ENCODE measurements around the gene BBS2. TPM values are rescaled to one million over a fixed set of nuclear protein-coding genes. Genes with fewer than 3 reads are reported as not detected.
A peak's percentile ranks its signal among the peaks of the same experiment; 100 is the strongest.

BBS2 gene
- total RNA-seq, 1 donor from 2014 or later: 29.0 TPM

- Histone ChIP-seq H3K4me2 (ENCODE audit: low read length) (no peak overlapping the region), H3K9ac (ENCODE audit: low read length) (no peak overlapping the region), H3K79me2 (ENCODE audit: insufficient read depth, low read length) (no peaks in the 10 kb centered on the region), H3K9me3 (ENCODE audit: insufficient read depth, low read depth, low read length) (no peaks in the 10 kb centered on the region), H3K4me1 (ENCODE audit: insufficient read depth, low read length) (peaks cover 16% of the 10 kb centered on the region), H3K27ac (ENCODE audit: low read depth, low read length) (no peak overlapping the region), H4K20me1 (ENCODE audit: insufficient read depth, low read length) (no peaks in the 10 kb centered on the region), H3K27me3 (ENCODE audit: insufficient read depth, low read length) (no peaks in the 10 kb centered on the region), H3K36me3 (ENCODE audit: insufficient read depth, low read length) (peaks cover 27% of the 10 kb centered on the region), H3K4me3 (ENCODE audit: insufficient read depth, low read depth, low read length) (no peak overlapping the region), H2AFZ (ENCODE audit: low read depth, low read length) (no peak overlapping the region)
- Mint-ChIP-seq H3K27me3 (ENCODE audit: low read depth, unreplicated experiment) (no peaks in the 10 kb centered on the region), H3K4me1 (ENCODE audit: low read depth, unreplicated experiment) (peaks cover 32% of the 10 kb centered on the region), H3K9me3 (ENCODE audit: unreplicated experiment) (no peaks in the 10 kb centered on the region), H3K4me3 (ENCODE audit: unreplicated experiment) (no peak overlapping the region), H3K36me3 (ENCODE audit: low read depth, unreplicated experiment) (peaks cover 16% of the 10 kb centered on the region), H3K27ac (ENCODE audit: unreplicated experiment) (peak overlapping the region; percentile 41)
- TF ChIP-seq CTCF (IDR thresholded peaks at IDR 0.05; ENCODE audit: insufficient read depth, low read depth, low read length) (no peak), EZH2 (IDR thresholded peaks at IDR 0.05; ENCODE audit: insufficient read depth, low read length) (no peak)
- DNase-seq (ENCODE audit: low read depth): no peak
- FAIRE-seq: no peak
Measured at GRCh38 chr16:56478281-56479049, 41.4 kb downstream of the BBS2 start.

- peaks cover 27% of the 10 kb centered on the region for H3K4me1 Mint-ChIP-seq (ENCODE audit: low read depth, unreplicated experiment)
- no peaks in the 10 kb centered on the region for H3K9me3 ChIP-seq (ENCODE audit: insufficient read depth, low read depth, low read length)
- DNase-seq (ENCODE audit: low read depth) (peak; percentile 93), FAIRE-seq (peak; percentile 87)
- H3K4me3 Mint-ChIP-seq (ENCODE audit: unreplicated experiment): no peak overlapping the region
- H3K4me3 ChIP-seq (ENCODE audit: insufficient read depth, low read depth, low read length): peak overlapping the region; percentile 2
- peaks cover 38% of the 10 kb centered on the region for H3K36me3 ChIP-seq (ENCODE audit: insufficient read depth, low read length)
- H3K27me3 Mint-ChIP-seq (ENCODE audit: low read depth, unreplicated experiment): no peaks in the 10 kb centered on the region
- no peaks in the 10 kb centered on the region for H3K79me2 ChIP-seq (ENCODE audit: insufficient read depth, low read length)
- no peak for TF ChIP-seq CTCF (IDR thresholded peaks at IDR 0.05; ENCODE audit: insufficient read depth, low read depth, low read length)
- no peak for TF ChIP-seq EZH2 (IDR thresholded peaks at IDR 0.05; ENCODE audit: insufficient read depth, low read length)
- H3K27me3 ChIP-seq (ENCODE audit: insufficient read depth, low read length): no peaks in the 10 kb centered on the region
- no peak overlapping the region for H2AFZ ChIP-seq (ENCODE audit: low read depth, low read length)
- no peaks in the 10 kb centered on the region for H4K20me1 ChIP-seq (ENCODE audit: insufficient read depth, low read length)
- peaks cover 16% of the 10 kb centered on the region for H3K4me1 ChIP-seq (ENCODE audit: insufficient read depth, low read length)
- peak overlapping the region; percentile 46 for H3K27ac ChIP-seq (ENCODE audit: low read depth, low read length)
- H3K27ac Mint-ChIP-seq (ENCODE audit: unreplicated experiment): peak overlapping the region; percentile 88
- H3K9ac ChIP-seq (ENCODE audit: low read length): no peak overlapping the region
- H3K4me2 ChIP-seq (ENCODE audit: low read length): peak overlapping the region; percentile 46
- H3K36me3 Mint-ChIP-seq (ENCODE audit: low read depth, unreplicated experiment): peaks cover 16% of the 10 kb centered on the region
- no peaks in the 10 kb centered on the region for H3K9me3 Mint-ChIP-seq (ENCODE audit: unreplicated experiment)
Measured at GRCh38 chr16:56477096-56477878, 42.5 kb downstream of the BBS2 start.

Data from astrocyte (in vitro differentiated cells and primary cell).